Endothelial cell of umbilical vein (primary cell): ENCODE results near the gene RTL5.

Experiments used
- EZH2 ChIP-seq: IDR thresholded peaks from 2 replicates; pipeline ENCODE4 v1.6.1; 2012; ENCODE audit warnings: borderline replicate concordance, low read depth, mild to moderate bottlenecking, moderate library complexity, low read length, inconsistent platforms; ENCODE audit not compliant: severe bottlenecking
- JUN ChIP-seq: IDR thresholded peaks from 2 replicates; pipeline ENCODE4 v1.6.1; 2011; ENCODE audit warnings: borderline replicate concordance, low read depth; ENCODE audit not compliant: insufficient read length, insufficient read depth
- POLR2A ChIP-seq: IDR thresholded peaks from 2 replicates; pipeline ENCODE4 v1.6.1; 2012; ENCODE audit warnings: low read depth, mild to moderate bottlenecking, control low read depth, low read length
- POLR2AphosphoS5 ChIP-seq: IDR thresholded peaks from 2 replicates; pipeline ENCODE4 v1.6.1; 2012; ENCODE audit warnings: low read depth, mild to moderate bottlenecking, control low read depth, low read length, moderate library complexity; ENCODE audit not compliant: insufficient read depth
- TF ChIP-seq, protein P1 (sequence below), 2 donors: IDR thresholded peaks; 1 replicate in 1 of 2; 2 replicates in 1 of 2; pipeline ENCODE4 v1.5.1; 2011; ENCODE audit warnings: low read length in 2 of 2, mild to moderate bottlenecking in 2 of 2, moderate library complexity in 2 of 2, control low read depth in 1 of 2, inconsistent platforms in 1 of 2, low read depth in 1 of 2; ENCODE audit not compliant: insufficient read depth in 1 of 2; ENCODE audit errors: extremely low read depth in 1 of 2

DNA sequence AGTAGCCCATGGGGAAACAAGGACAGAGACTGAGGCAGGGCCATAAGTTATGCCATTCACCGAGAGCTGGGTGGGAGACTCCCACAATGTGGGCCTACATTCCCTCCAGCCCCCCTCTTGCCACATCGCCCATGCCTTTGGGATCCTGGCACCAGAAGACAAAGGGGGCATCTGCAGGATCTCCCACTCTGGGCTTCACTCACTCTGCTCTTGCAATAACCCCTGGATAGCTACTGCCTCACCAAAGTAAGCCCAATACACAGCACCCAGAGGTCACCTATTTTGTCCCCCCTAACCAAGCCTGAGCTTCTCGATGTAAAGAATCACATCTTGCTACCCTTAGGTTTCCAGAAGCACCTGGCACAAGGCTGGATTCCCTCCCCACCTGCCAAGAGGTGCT, 741 bp upstream of the RTL5 start:
- TF ChIP-seq POLR2A (no peak), EZH2 (no peak), POLR2AphosphoS5 (no peak), JUN (no peak)
- TF ChIP-seq, protein P1, sequence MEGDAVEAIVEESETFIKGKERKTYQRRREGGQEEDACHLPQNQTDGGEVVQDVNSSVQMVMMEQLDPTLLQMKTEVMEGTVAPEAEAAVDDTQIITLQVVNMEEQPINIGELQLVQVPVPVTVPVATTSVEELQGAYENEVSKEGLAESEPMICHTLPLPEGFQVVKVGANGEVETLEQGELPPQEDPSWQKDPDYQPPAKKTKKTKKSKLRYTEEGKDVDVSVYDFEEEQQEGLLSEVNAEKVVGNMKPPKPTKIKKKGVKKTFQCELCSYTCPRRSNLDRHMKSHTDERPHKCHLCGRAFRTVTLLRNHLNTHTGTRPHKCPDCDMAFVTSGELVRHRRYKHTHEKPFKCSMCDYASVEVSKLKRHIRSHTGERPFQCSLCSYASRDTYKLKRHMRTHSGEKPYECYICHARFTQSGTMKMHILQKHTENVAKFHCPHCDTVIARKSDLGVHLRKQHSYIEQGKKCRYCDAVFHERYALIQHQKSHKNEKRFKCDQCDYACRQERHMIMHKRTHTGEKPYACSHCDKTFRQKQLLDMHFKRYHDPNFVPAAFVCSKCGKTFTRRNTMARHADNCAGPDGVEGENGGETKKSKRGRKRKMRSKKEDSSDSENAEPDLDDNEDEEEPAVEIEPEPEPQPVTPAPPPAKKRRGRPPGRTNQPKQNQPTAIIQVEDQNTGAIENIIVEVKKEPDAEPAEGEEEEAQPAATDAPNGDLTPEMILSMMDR (IDR thresholded peaks at IDR 0.05; ENCODE audit: extremely low read depth in 1 of 2, insufficient read depth in 1 of 2, low read depth in 1 of 2, low read length in 2 of 2): no peak
